ENCODE data around the gene RBKS.
"Not testable (repeated sequence)": the region's sequence is repeated elsewhere in the genome, so short reads cannot be mapped to it uniquely, and the experiment has no call there.

The RBKS gene

GRCh38 chr2:27747827-27748352 lies 142.3 kb downstream of the RBKS start:
- Histone ChIP-seq H3K27me3 (ENCODE audit: control insufficient read depth in 1 of 2, insufficient read depth in 2 of 2, low read length in 2 of 2) (no peaks in the 10 kb centered on the region), H3K36me3 (ENCODE audit: control insufficient read depth in 2 of 2, insufficient read depth in 2 of 2, low read length in 2 of 2) (no peaks in the 10 kb centered on the region), H3K9ac (ENCODE audit: low read length in 2 of 2) (no peak overlapping the region), H3K4me3 (ENCODE audit: low read length in 2 of 2) (no peak overlapping the region), H3K4me1 (ENCODE audit: control insufficient read depth, insufficient read depth, low read length) (no peaks in the 10 kb centered on the region), H3K27ac (ENCODE audit: low read length) (no peak overlapping the region), H3K9me3 (ENCODE audit: control insufficient read depth in 2 of 2, low read length in 2 of 2) (no peaks in the 10 kb centered on the region)

GRCh38 chr2:27746325-27746724 lies 143.9 kb downstream of the RBKS start:
- H3K27ac ChIP-seq (ENCODE audit: low read length), result no peak overlapping the region
- H3K36me3 ChIP-seq (ENCODE audit: control insufficient read depth in 2 of 2, insufficient read depth in 2 of 2, low read length in 2 of 2), result no peaks in the 10 kb centered on the region
- no peaks in the 10 kb centered on the region for H3K4me1 ChIP-seq (ENCODE audit: control insufficient read depth, insufficient read depth, low read length)
- no peak overlapping the region for H3K9ac ChIP-seq (ENCODE audit: low read length in 2 of 2)
- no peak overlapping the region for H3K4me3 ChIP-seq (ENCODE audit: low read length in 2 of 2)
- no peaks in the 10 kb centered on the region for H3K27me3 ChIP-seq (ENCODE audit: control insufficient read depth in 1 of 2, insufficient read depth in 2 of 2, low read length in 2 of 2)
- no peaks in the 10 kb centered on the region for H3K9me3 ChIP-seq (ENCODE audit: control insufficient read depth in 2 of 2, low read length in 2 of 2)

GRCh38 chr2:27745494-27745893 lies 144.7 kb downstream of the RBKS start:
- not testable (repeated sequence) for H3K9ac ChIP-seq (ENCODE audit: low read length in 2 of 2); H3K27ac ChIP-seq (ENCODE audit: low read length)

GRCh38 chr2:27742571-27742970 lies 147.6 kb downstream of the RBKS start:
- no peak overlapping the region for H3K4me3 ChIP-seq (ENCODE audit: low read length in 2 of 2)

More at GRCh38 chr2:27745494-27745893, 144.7 kb downstream of the RBKS start:
- H3K27me3 ChIP-seq (ENCODE audit: control insufficient read depth in 1 of 2, insufficient read depth in 2 of 2, low read length in 2 of 2); H3K9me3 ChIP-seq (ENCODE audit: control insufficient read depth in 2 of 2, low read length in 2 of 2); H3K4me3 ChIP-seq (ENCODE audit: low read length in 2 of 2); H3K4me1 ChIP-seq (ENCODE audit: control insufficient read depth, insufficient read depth, low read length); H3K36me3 ChIP-seq (ENCODE audit: control insufficient read depth in 2 of 2, insufficient read depth in 2 of 2, low read length in 2 of 2): not testable (repeated sequence)

GRCh38 chr2:27741673-27742072 lies 148.5 kb downstream of the RBKS start:
- Histone ChIP-seq H3K36me3 (ENCODE audit: control insufficient read depth in 2 of 2, insufficient read depth in 2 of 2, low read length in 2 of 2) (no peaks in the 10 kb centered on the region), H3K9me3 (ENCODE audit: control insufficient read depth in 2 of 2, low read length in 2 of 2) (no peaks in the 10 kb centered on the region), H3K27ac (ENCODE audit: low read length) (no peak overlapping the region)

More at GRCh38 chr2:27742571-27742970, 147.6 kb downstream of the RBKS start:
- H3K27me3 ChIP-seq (ENCODE audit: control insufficient read depth in 1 of 2, insufficient read depth in 2 of 2, low read length in 2 of 2), result no peaks in the 10 kb centered on the region
- no peaks in the 10 kb centered on the region for H3K36me3 ChIP-seq (ENCODE audit: control insufficient read depth in 2 of 2, insufficient read depth in 2 of 2, low read length in 2 of 2)
- H3K4me1 ChIP-seq (ENCODE audit: control insufficient read depth, insufficient read depth, low read length), result peaks cover 2% of the 10 kb centered on the region
- H3K27ac ChIP-seq (ENCODE audit: low read length), result no peak overlapping the region
- no peak overlapping the region for H3K9ac ChIP-seq (ENCODE audit: low read length in 2 of 2)
- H3K9me3 ChIP-seq (ENCODE audit: control insufficient read depth in 2 of 2, low read length in 2 of 2), result no peaks in the 10 kb centered on the region

GRCh38 chr2:27739058-27739373 lies 151.2 kb downstream of the RBKS start:
- Histone ChIP-seq H3K27me3 (ENCODE audit: control insufficient read depth in 1 of 2, insufficient read depth in 2 of 2, low read length in 2 of 2) (no peaks in the 10 kb centered on the region), H3K4me3 (ENCODE audit: low read length in 2 of 2) (no peak overlapping the region), H3K9ac (ENCODE audit: low read length in 2 of 2) (no peak overlapping the region), H3K36me3 (ENCODE audit: control insufficient read depth in 2 of 2, insufficient read depth in 2 of 2, low read length in 2 of 2) (no peaks in the 10 kb centered on the region), H3K4me1 (ENCODE audit: control insufficient read depth, insufficient read depth, low read length) (peaks cover 18% of the 10 kb centered on the region), H3K27ac (ENCODE audit: low read length) (no peak overlapping the region), H3K9me3 (ENCODE audit: control insufficient read depth in 2 of 2, low read length in 2 of 2) (no peaks in the 10 kb centered on the region)

More at GRCh38 chr2:27741673-27742072, 148.5 kb downstream of the RBKS start:
- H3K9ac ChIP-seq (ENCODE audit: low read length in 2 of 2), result no peak overlapping the region
- H3K27me3 ChIP-seq (ENCODE audit: control insufficient read depth in 1 of 2, insufficient read depth in 2 of 2, low read length in 2 of 2), result no peaks in the 10 kb centered on the region
- no peak overlapping the region for H3K4me3 ChIP-seq (ENCODE audit: low read length in 2 of 2)
- peaks cover 2% of the 10 kb centered on the region for H3K4me1 ChIP-seq (ENCODE audit: control insufficient read depth, insufficient read depth, low read length)

GRCh38 chr2:27738349-27739057 lies 151.7 kb downstream of the RBKS start:
- no peaks in the 10 kb centered on the region for H3K27me3 ChIP-seq (ENCODE audit: control insufficient read depth in 1 of 2, insufficient read depth in 2 of 2, low read length in 2 of 2)
- H3K9ac ChIP-seq (ENCODE audit: low read length in 2 of 2), result no peak overlapping the region
- H3K9me3 ChIP-seq (ENCODE audit: control insufficient read depth in 2 of 2, low read length in 2 of 2), result no peaks in the 10 kb centered on the region
- no peak overlapping the region for H3K27ac ChIP-seq (ENCODE audit: low read length)
- no peak overlapping the region for H3K4me3 ChIP-seq (ENCODE audit: low read length in 2 of 2)
- H3K4me1 ChIP-seq (ENCODE audit: control insufficient read depth, insufficient read depth, low read length), result peaks cover 18% of the 10 kb centered on the region
- H3K36me3 ChIP-seq (ENCODE audit: control insufficient read depth in 2 of 2, insufficient read depth in 2 of 2, low read length in 2 of 2), result no peaks in the 10 kb centered on the region

GRCh38 chr2:27737676-27738348 lies 152.4 kb downstream of the RBKS start:
- Histone ChIP-seq H3K27me3 (ENCODE audit: control insufficient read depth in 1 of 2, insufficient read depth in 2 of 2, low read length in 2 of 2) (no peaks in the 10 kb centered on the region), H3K9ac (ENCODE audit: low read length in 2 of 2) (no peak overlapping the region), H3K27ac (ENCODE audit: low read length) (no peak overlapping the region), H3K36me3 (ENCODE audit: control insufficient read depth in 2 of 2, insufficient read depth in 2 of 2, low read length in 2 of 2) (no peaks in the 10 kb centered on the region), H3K4me1 (ENCODE audit: control insufficient read depth, insufficient read depth, low read length) (peaks cover 18% of the 10 kb centered on the region), H3K9me3 (ENCODE audit: control insufficient read depth in 2 of 2, low read length in 2 of 2) (no peaks in the 10 kb centered on the region), H3K4me3 (ENCODE audit: low read length in 2 of 2) (no peak overlapping the region)

- H3K4me3 ChIP-seq (ENCODE audit: low read length in 2 of 2), result no peak overlapping the region
- H3K9me3 ChIP-seq (ENCODE audit: control insufficient read depth in 2 of 2, low read length in 2 of 2), result no peaks in the 10 kb centered on the region
- H3K27me3 ChIP-seq (ENCODE audit: control insufficient read depth in 1 of 2, insufficient read depth in 2 of 2, low read length in 2 of 2), result no peaks in the 10 kb centered on the region
- peaks cover 18% of the 10 kb centered on the region for H3K4me1 ChIP-seq (ENCODE audit: control insufficient read depth, insufficient read depth, low read length)
- no peak overlapping the region for H3K9ac ChIP-seq (ENCODE audit: low read length in 2 of 2)
- no peaks in the 10 kb centered on the region for H3K36me3 ChIP-seq (ENCODE audit: control insufficient read depth in 2 of 2, insufficient read depth in 2 of 2, low read length in 2 of 2)
- H3K27ac ChIP-seq (ENCODE audit: low read length), result no peak overlapping the region
These were observed 153.3 kb downstream of the RBKS start for GRCh38 chr2:27736890-27737204.

- H3K9ac ChIP-seq (ENCODE audit: low read length in 2 of 2), result peak overlapping the region; percentile 24 to 51
- no peaks in the 10 kb centered on the region for H3K27me3 ChIP-seq (ENCODE audit: control insufficient read depth in 1 of 2, insufficient read depth in 2 of 2, low read length in 2 of 2)
- H3K4me3 ChIP-seq (ENCODE audit: low read length in 2 of 2), result peak overlapping the region; percentile 1 to 79
- H3K4me1 ChIP-seq (ENCODE audit: control insufficient read depth, insufficient read depth, low read length), result peaks cover 18% of the 10 kb centered on the region
- peak overlapping the region; percentile 67 for H3K27ac ChIP-seq (ENCODE audit: low read length)
- H3K9me3 ChIP-seq (ENCODE audit: control insufficient read depth in 2 of 2, low read length in 2 of 2), result no peaks in the 10 kb centered on the region
- H3K36me3 ChIP-seq (ENCODE audit: control insufficient read depth in 2 of 2, insufficient read depth in 2 of 2, low read length in 2 of 2), result no peaks in the 10 kb centered on the region
These were observed 153.9 kb downstream of the RBKS start for GRCh38 chr2:27736031-27736889.

All from stomach smooth muscle (tissue), 2 donors.